K562 (cell line): ENCODE data around the gene THAP11. TPM values are rescaled to one million over a fixed set of nuclear protein-coding genes. Genes with fewer than 3 reads are reported as not detected.

Experiments used
- ATAC-seq: fragments of 200-7000 bp; cut with Tn5 transposase; 3 replicates; pipeline ENCODE4 v1.9.1; 2020; ENCODE audit warnings: moderate library complexity
- BruUV-seq: library from RNA; stranded (reverse); fragments of 400-500 nt; replicated peaks from 2 replicates; lab custom pipeline; 2021; lab: Mats Ljungman, UMichigan
- CTCF ChIA-PET: fragments of 300-600 bp; formaldehyde crosslinking; extraction: SDS; loops from one replicate; lab custom pipeline; 2021; ENCODE audit warnings: low intra/inter-chr PET ratio; lab: Yijun Ruan, JAX
- POLR2A ChIA-PET: fragments of 300-600, 350-650 bp; sonication (Branson Sonifier 250); formaldehyde crosslinking; extraction: SDS; loops from one replicate; lab custom pipeline; 2021; ENCODE audit warnings: antibody characterized with exemption, inconsistent platforms; lab: Yijun Ruan, JAX
- DNase-seq, 4 experiments: peaks; one replicate each; pipeline versions ENCODE4 v3.0.0 to v3.0.0-alpha.2; 2011 to 2018; ENCODE audit warnings: low spot score in 3 of 4, mixed read lengths in 3 of 4; ENCODE audit errors: extremely low read depth in 1 of 4
- FAIRE-seq: peaks from 2 replicates; lab custom pipeline; 2011; peaks lifted over from hg19 to GRCh38; lab: Jason Lieb, UNC
- H2AFZ ChIP-seq: 2 replicates; pipeline ENCODE4 v1.6.0; 2011; ENCODE audit warnings: low read depth, low read length, control low read depth, inconsistent platforms
- H3K27ac ChIP-seq: fragments of 200-600 bp; 3 replicates; pipeline ENCODE4 v1.8.0; 2011; ENCODE audit warnings: low read depth, mild to moderate bottlenecking, control low read depth, inconsistent platforms, low read length, moderate library complexity, mixed read lengths; ENCODE audit errors: extremely low read depth
- H3K27me3 ChIP-seq, 2 experiments: fragments of 300-600 bp in 1 of 2; 2 replicates in 1 of 2; 3 replicates in 1 of 2; pipeline versions ENCODE4 v1.6.0 to v1.8.0; 2011; ENCODE audit warnings: inconsistent platforms in 2 of 2, low read length in 2 of 2, mild to moderate bottlenecking in 1 of 2, mixed read lengths in 1 of 2, moderate library complexity in 1 of 2; ENCODE audit not compliant: control insufficient read depth in 2 of 2, insufficient read depth in 2 of 2
- H3K36me3 ChIP-seq: fragments of 300-600 bp; 3 replicates; pipeline ENCODE4 v1.8.0; 2011; ENCODE audit warnings: mild to moderate bottlenecking, low read length, inconsistent platforms; ENCODE audit not compliant: control insufficient read depth, insufficient read depth
- H3K4me1 ChIP-seq, 2 experiments: fragments of 200-600 bp in 1 of 2; replicated peaks in 1 of 2; 2 replicates in 1 of 2; 3 replicates in 1 of 2; pipeline versions ENCODE4 v1.5.1 to v1.8.0; 2011; ENCODE audit warnings: inconsistent platforms in 2 of 2, low read length in 2 of 2, mild to moderate bottlenecking in 1 of 2, mixed read lengths in 1 of 2, moderate library complexity in 1 of 2; ENCODE audit not compliant: control insufficient read depth in 2 of 2, insufficient read depth in 2 of 2
- H3K4me2 ChIP-seq: 2 replicates; pipeline ENCODE4 v1.6.1; 2011; ENCODE audit warnings: low read length, control low read depth, inconsistent platforms, mixed read lengths; ENCODE audit not compliant: insufficient read depth
- H3K4me3 ChIP-seq: fragments of 200-600 bp; sonication (generic), shearing (Covaris generic); 2 replicates; pipeline ENCODE4 v1.5.1; 2016; ENCODE audit warnings: control low read depth, inconsistent platforms
- H3K79me2 ChIP-seq: fragments of 200-600 bp; 3 replicates; pipeline ENCODE4 v1.8.0; 2011; ENCODE audit warnings: low read length, inconsistent platforms; ENCODE audit not compliant: control insufficient read depth, insufficient read depth
- H3K9ac ChIP-seq, 2 experiments: 2 replicates each; pipeline versions ENCODE4 v1.6.0 to v1.6.1; 2011; ENCODE audit warnings: low read depth in 2 of 2, low read length in 2 of 2, control low read depth in 1 of 2, inconsistent platforms in 1 of 2, mild to moderate bottlenecking in 1 of 2, mixed read lengths in 1 of 2; ENCODE audit not compliant: insufficient read depth in 1 of 2
- H3K9me1 ChIP-seq: one replicate; pipeline ENCODE4 v1.6.0; 2011; ENCODE audit warnings: inconsistent platforms, mild to moderate bottlenecking, low read length, moderate library complexity; ENCODE audit not compliant: control insufficient read depth, insufficient read depth
- H3K9me3 ChIP-seq: replicated peaks from 2 replicates; pipeline ENCODE4 v1.5.1; 2011; ENCODE audit warnings: low read depth, low read length, inconsistent platforms; ENCODE audit not compliant: control insufficient read depth, insufficient read depth
- H4K20me1 ChIP-seq: replicated peaks from 2 replicates; pipeline ENCODE4 v1.6.1; 2011; ENCODE audit warnings: low read length, inconsistent platforms, mixed read lengths; ENCODE audit not compliant: control insufficient read depth, insufficient read depth
- CCNT2 ChIP-seq: IDR thresholded peaks from 2 replicates; pipeline ENCODE4 v1.6.1; 2011; ENCODE audit warnings: borderline replicate concordance, low read depth, mild to moderate bottlenecking, moderate library complexity, mixed read lengths, low read length; ENCODE audit not compliant: insufficient read length; ENCODE audit errors: extremely low read depth
- FIP1L1 ChIP-seq: fragments of 200-400 bp; formaldehyde crosslinking; IDR thresholded peaks from 2 replicates; pipeline ENCODE4 v1.6.1; 2018; ENCODE audit warnings: mild to moderate bottlenecking, low read depth, low read length; ENCODE audit not compliant: poor library complexity, severe bottlenecking
- KDM1A ChIP-seq, 2 experiments: fragments of 450-650 bp; IDR thresholded peaks; 2 replicates each; pipeline ENCODE4 v1.6.1; 2016; ENCODE audit warnings: mild to moderate bottlenecking in 2 of 2
- KDM4B ChIP-seq, 2 experiments: fragments of 450-650 bp in 1 of 2; sonication (generic) in 1 of 2; IDR thresholded peaks; 2 replicates each; pipeline ENCODE4 v1.6.1; 2016 to 2017; ENCODE audit warnings: borderline replicate concordance in 2 of 2, antibody characterized with exemption in 1 of 2, low read depth in 1 of 2, mild to moderate bottlenecking in 1 of 2
- MAFG ChIP-seq: fragments of 450-650 bp; conservative IDR thresholded peaks from 2 replicates; pipeline ENCODE4 v1.6.1; 2016; ENCODE audit warnings: missing genetic modification characterization, missing compliant biosample characterization
- MTA1 ChIP-seq: fragments of 450-650 bp; IDR thresholded peaks from 2 replicates; pipeline ENCODE4 v1.6.1; 2017; ENCODE audit warnings: borderline replicate concordance
- NFXL1 ChIP-seq: fragments of 450-650 bp; formaldehyde crosslinking; IDR thresholded peaks from 2 replicates; pipeline ENCODE4 v1.4.0; 2021; ENCODE audit warnings: mild to moderate bottlenecking
- POLR3A ChIP-seq: IDR thresholded peaks from 2 replicates; pipeline ENCODE4 v1.6.1; 2011; ENCODE audit warnings: borderline replicate concordance, mild to moderate bottlenecking, moderate library complexity; ENCODE audit not compliant: insufficient read length, insufficient read depth; ENCODE audit errors: extremely low read depth
- RAD21 ChIP-seq, 2 experiments: fragments of 250-450 bp in 1 of 2; fragments of 450-650 bp in 1 of 2; sonication (Bioruptor Pico) in 1 of 2; formaldehyde crosslinking in 1 of 2; IDR thresholded peaks in 1 of 2; conservative IDR thresholded peaks in 1 of 2; 2 replicates each; pipeline versions ENCODE4 v1.4.0 to v1.8.0; 2020 to 2022; ENCODE audit warnings: mild to moderate bottlenecking in 2 of 2, moderate library complexity in 1 of 2
- RFX7 ChIP-seq: fragments of 250-450 bp; sonication (Bioruptor Pico); IDR thresholded peaks from 2 replicates; pipeline ENCODE4 v1.5.1; 2021; ENCODE audit warnings: mild to moderate bottlenecking
- RHOXF2B ChIP-seq: fragments of 250-450 bp; sonication (Bioruptor Pico); conservative IDR thresholded peaks from 2 replicates; pipeline ENCODE4 v1.5.1; 2021
- RNF2 ChIP-seq: sonication (generic); IDR thresholded peaks from 2 replicates; pipeline ENCODE4 v1.6.1; 2016
- SAFB ChIP-seq: fragments of 200-400 bp; formaldehyde crosslinking; IDR thresholded peaks from 2 replicates; pipeline ENCODE4 v1.6.1; 2017; ENCODE audit warnings: low read depth, low read length, borderline replicate concordance
- STAG1 ChIP-seq: sonication (generic); formaldehyde crosslinking; IDR thresholded peaks from 2 replicates; pipeline ENCODE4 v1.5.0; 2020; ENCODE audit warnings: missing genetic modification reagents, borderline replicate concordance
- ZNF408 ChIP-seq: fragments of 250-450 bp; sonication (Bioruptor Pico); IDR thresholded peaks from 2 replicates; pipeline ENCODE4 v1.4.0; 2020; ENCODE audit warnings: low read depth, mild to moderate bottlenecking, moderate library complexity
- WGBS: fragments of 100-300 bp; shearing (Covaris generic); methylation state at CpG from one replicate; pipeline ENCODE4 v1.1.6; 2016; ENCODE audit warnings: low coverage, mixed read lengths; ENCODE audit not compliant: insufficient coverage; ENCODE audit errors: missing lambda C conversion rate; 5-methylcytosine and 5-hydroxymethylcytosine counted together
- in situ Hi-C: fragments of 300-500 bp; cut with MboI; formaldehyde crosslinking; loops from 4 replicates; pipeline ENCODE4 v1.15.0; 2018; ENCODE audit warnings: inconsistent platforms, mixed read lengths
- intact Hi-C: fragments of 100-400 bp; cut with micrococcal nuclease; formaldehyde crosslinking; loops from 2 replicates; pipeline ENCODE4 v1.14.2; 2022
- polyA plus RNA-seq, 8 experiments: library from polyadenylated mRNA; depleted of rRNA in 4 of 8; stranded (reverse) in 5 of 8; unstranded in 3 of 8; fragments of >200 nt; fragmentation: Nextera tagmentation in 2 of 8; fragmentation: Illumina TruSeq in 1 of 8; extraction: Ambion mirVana in 2 of 8; extraction: Trizol in 1 of 8; gene quantifications; 2 replicates each; pipeline versions ENCODE4 v1.2.1 to v1.2.3, GENCODE V29; 2011 to 2014; ENCODE audit warnings: inconsistent platforms in 1 of 8, missing spikeins in 1 of 8
- total RNA-seq, 7 experiments: library from RNA; depleted of rRNA in 6 of 7; stranded (reverse); fragments of >200 nt in 6 of 7; fragmentation: Illumina TruSeq in 2 of 7; extraction: Trizol in 2 of 7; gene quantifications; 2 replicates each; pipeline versions ENCODE4 v1.2.1 to v1.2.3, GENCODE V29; 2011 to 2021; ENCODE audit warnings: low replicate concordance in 1 of 7
- TF ChIP-seq, protein P1 (sequence below): sonication (generic); formaldehyde crosslinking; IDR thresholded peaks from 2 replicates; pipeline ENCODE4 v1.8.1; 2023; ENCODE audit warnings: mild to moderate bottlenecking, missing genetic modification reagents
- TF ChIP-seq, protein P2 (sequence below): fragments of 250-450 bp; sonication (Bioruptor Pico); IDR thresholded peaks from 2 replicates; pipeline ENCODE4 v1.5.0; 2020; ENCODE audit warnings: mild to moderate bottlenecking, borderline replicate concordance

The THAP11 gene
- total and polyA plus RNA-seq, 9 of the 15 experiments (the other 6 are each of a cell fraction or from before 2014, with no cell fraction given) = 2.4 to 31.6 (median 21.4) TPM

DNA sequence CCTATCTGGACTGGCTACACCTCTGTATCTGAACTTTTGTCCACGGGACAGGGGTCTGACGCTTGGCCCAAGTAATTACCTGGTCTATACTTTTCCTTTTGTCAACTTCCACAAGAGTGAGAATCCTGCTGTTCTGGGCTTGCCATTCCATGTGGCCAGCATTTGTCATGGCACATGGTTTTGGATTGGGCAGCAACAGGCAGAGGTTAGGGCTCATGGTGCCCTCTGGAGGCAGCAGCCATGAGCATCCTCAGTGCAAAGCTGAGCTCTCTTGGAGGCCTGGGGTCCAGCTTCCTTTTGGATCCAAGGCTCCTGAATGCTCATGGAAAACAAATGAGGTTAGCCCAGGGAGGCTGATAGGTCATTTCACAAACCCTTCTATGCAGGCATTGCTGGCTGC, 23.2 kb downstream of the THAP11 start (continued):
- TF ChIP-seq, protein P1, sequence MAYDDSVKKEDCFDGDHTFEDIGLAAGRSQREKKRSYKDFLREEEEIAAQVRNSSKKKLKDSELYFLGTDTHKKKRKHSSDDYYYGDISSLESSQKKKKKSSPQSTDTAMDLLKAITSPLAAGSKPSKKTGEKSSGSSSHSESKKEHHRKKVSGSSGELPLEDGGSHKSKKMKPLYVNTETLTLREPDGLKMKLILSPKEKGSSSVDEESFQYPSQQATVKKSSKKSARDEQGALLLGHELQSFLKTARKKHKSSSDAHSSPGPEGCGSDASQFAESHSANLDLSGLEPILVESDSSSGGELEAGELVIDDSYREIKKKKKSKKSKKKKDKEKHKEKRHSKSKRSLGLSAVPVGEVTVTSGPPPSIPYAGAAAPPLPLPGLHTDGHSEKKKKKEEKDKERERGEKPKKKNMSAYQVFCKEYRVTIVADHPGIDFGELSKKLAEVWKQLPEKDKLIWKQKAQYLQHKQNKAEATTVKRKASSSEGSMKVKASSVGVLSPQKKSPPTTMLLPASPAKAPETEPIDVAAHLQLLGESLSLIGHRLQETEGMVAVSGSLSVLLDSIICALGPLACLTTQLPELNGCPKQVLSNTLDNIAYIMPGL = no peak

- FAIRE-seq (no peak), ATAC-seq (no peak), DNase-seq (no peak)
- Histone ChIP-seq H3K4me2 (no peak overlapping the region), H3K27ac (no peak overlapping the region), H3K9ac (no peak overlapping the region), H2AFZ (no peak overlapping the region), H3K27me3 (no peaks in the 10 kb centered on the region), H4K20me1 (no peaks in the 10 kb centered on the region; the same call in 1 of the 2 replicates), H3K4me3 (no peak overlapping the region), H3K79me2 (peaks cover 22% of the 10 kb centered on the region), H3K9me1 (no peaks in the 10 kb centered on the region), H3K9me3 (no peaks in the 10 kb centered on the region), H3K36me3 (peaks cover 78% of the 10 kb centered on the region; the same call in 2 of the 3 replicates), H3K4me1 (peaks cover 7 to 9% of the 10 kb centered on the region in 2 experiments; a peak in 4 of 5 replicates)
- ChIA-PET POLR2A (interaction anchor here (0.9 kb wide), 1 partner anchor 22 kb away, joined by 3 read pairs; no protein-coding TSS in a partner anchor), CTCF (no interaction called here)
- no TSS peak for BruUV-seq
- TF ChIP-seq NFXL1 (CRISPR knock-in tag) (no peak), RAD21 (CRISPR knock-in tag; conservative IDR thresholded peaks at IDR 0.05 in 1 of 2, IDR thresholded peaks at IDR 0.05 in 1 of 2) (no peak), ZNF408 (CRISPR knock-in tag) (no peak), SAFB (no peak), FIP1L1 (no peak), STAG1 (CRISPR knock-in tag) (no peak), RHOXF2B (no peak), RNF2 (no peak), KDM1A (IDR thresholded peaks at IDR 0.05) (no peak), KDM4B (IDR thresholded peaks at IDR 0.05; ENCODE audit: borderline replicate concordance in 2 of 2, low read depth in 1 of 2) (no peak), CCNT2 (no peak), MTA1 (no peak), MAFG (tag) (no peak), RFX7 (CRISPR knock-in tag) (no peak), POLR3A (no peak)
- TF ChIP-seq, protein P2, sequence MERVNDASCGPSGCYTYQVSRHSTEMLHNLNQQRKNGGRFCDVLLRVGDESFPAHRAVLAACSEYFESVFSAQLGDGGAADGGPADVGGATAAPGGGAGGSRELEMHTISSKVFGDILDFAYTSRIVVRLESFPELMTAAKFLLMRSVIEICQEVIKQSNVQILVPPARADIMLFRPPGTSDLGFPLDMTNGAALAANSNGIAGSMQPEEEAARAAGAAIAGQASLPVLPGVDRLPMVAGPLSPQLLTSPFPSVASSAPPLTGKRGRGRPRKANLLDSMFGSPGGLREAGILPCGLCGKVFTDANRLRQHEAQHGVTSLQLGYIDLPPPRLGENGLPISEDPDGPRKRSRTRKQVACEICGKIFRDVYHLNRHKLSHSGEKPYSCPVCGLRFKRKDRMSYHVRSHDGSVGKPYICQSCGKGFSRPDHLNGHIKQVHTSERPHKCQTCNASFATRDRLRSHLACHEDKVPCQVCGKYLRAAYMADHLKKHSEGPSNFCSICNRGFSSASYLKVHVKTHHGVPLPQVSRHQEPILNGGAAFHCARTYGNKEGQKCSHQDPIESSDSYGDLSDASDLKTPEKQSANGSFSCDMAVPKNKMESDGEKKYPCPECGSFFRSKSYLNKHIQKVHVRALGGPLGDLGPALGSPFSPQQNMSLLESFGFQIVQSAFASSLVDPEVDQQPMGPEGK = no peak
- intact Hi-C loops (no loop called here), in situ Hi-C loops (no loop called here)
- 97% methylated on average over 6 of the region's 6 CpGs for WGBS
These were observed 26.2 kb downstream of the THAP11 start for GRCh38 chr16:67868290-67868689.
